Stimulated activated CD4-positive, alpha-beta T cell treated with anti-CD3 and anti-CD28 coated beads, Interleukin-15, amount 100 ng/mL, for 48 hours (primary cell): ENCODE measurements around the gene SLC22A12.

Experiments
- DNase-seq, 2 donors: peaks; one replicate each; pipeline ENCODE4 v3.0.0-alpha.2; 2020; ENCODE audit warnings: low read depth in 2 of 2

SLC22A12 gene

GRCh38 chr11:64562723-64563351 is 28.2 kb upstream of the SLC22A12 start:
- no peak for DNase-seq

GRCh38 chr11:64563966-64564365 is 27.1 kb upstream of the SLC22A12 start:
- DNase-seq, result no peak

- DNase-seq, result no peak
These were observed 26.6 kb upstream of the SLC22A12 start for GRCh38 chr11:64564419-64564818.

GRCh38 chr11:64564947-64565889 is 25.8 kb upstream of the SLC22A12 start:
- DNase-seq, result no peak

GRCh38 chr11:64566042-64566914 is 24.7 kb upstream of the SLC22A12 start:
- DNase-seq, result peak in 1 of 2 donors; percentile 7

- no peak for DNase-seq
These were observed 23.8 kb upstream of the SLC22A12 start for GRCh38 chr11:64566915-64567891.

GRCh38 chr11:64568041-64568571 is 22.9 kb upstream of the SLC22A12 start:
- no peak for DNase-seq

- no peak for DNase-seq
These were observed 22.4 kb upstream of the SLC22A12 start for GRCh38 chr11:64568584-64569140.

- no peak for DNase-seq
These were observed 21.6 kb upstream of the SLC22A12 start for GRCh38 chr11:64569300-64569970.

GRCh38 chr11:64570341-64570740 is 20.7 kb upstream of the SLC22A12 start:
- no peak for DNase-seq

- DNase-seq, result no peak
These were observed 20.0 kb upstream of the SLC22A12 start for GRCh38 chr11:64571050-64571409.

GRCh38 chr11:64571410-64572091 is 19.5 kb upstream of the SLC22A12 start:
- no peak for DNase-seq

GRCh38 chr11:64572143-64572542 is 18.9 kb upstream of the SLC22A12 start:
- DNase-seq, result no peak

GRCh38 chr11:64577202-64577601 is 13.8 kb upstream of the SLC22A12 start:
- no peak for DNase-seq

- no peak for DNase-seq
These were observed 10.6 kb upstream of the SLC22A12 start for GRCh38 chr11:64580412-64580811.

- no peak for DNase-seq
These were observed 9.9 kb upstream of the SLC22A12 start for GRCh38 chr11:64581057-64581523.

GRCh38 chr11:64582885-64583284 is 8.1 kb upstream of the SLC22A12 start:
- no peak for DNase-seq

- DNase-seq, result no peak
These were observed 7.4 kb upstream of the SLC22A12 start for GRCh38 chr11:64583296-64584262.
